Central memory CD8-positive, alpha-beta T cell (primary cell): ENCODE data around the gene OTUB1.

ENCODE experiments used
- ATAC-seq: fragments of 150-1000 bp; cut with Tn5 transposase; replicated peaks from 2 replicates; pipeline ENCODE4 v1.10.0; 2022; ENCODE audit warnings: mild to moderate bottlenecking, moderate FRiP score, moderate number of reproducible peaks; ENCODE audit not compliant: poor library complexity, severe bottlenecking; ENCODE audit errors: extremely low read depth
- DNase-seq, 2 donors: peaks; one replicate each; pipeline ENCODE4 v3.0.0; 2021; ENCODE audit warnings: low spot score in 2 of 2
- H3K27ac Mint-ChIP-seq: one replicate; pipeline ENCODE4 v1.8.0; 2022; ENCODE audit warnings: low read depth, mild to moderate bottlenecking, moderate library complexity, mixed read lengths
- H3K27me3 Mint-ChIP-seq: one replicate; pipeline ENCODE4 v1.8.0; 2022; ENCODE audit warnings: mixed read lengths
- H3K36me3 Mint-ChIP-seq: one replicate; pipeline ENCODE4 v1.8.0; 2022; ENCODE audit warnings: mild to moderate bottlenecking, moderate library complexity, mixed read lengths; ENCODE audit not compliant: insufficient read depth
- H3K4me1 Mint-ChIP-seq: one replicate; pipeline ENCODE4 v1.8.0; 2022; ENCODE audit warnings: mixed read lengths
- H3K4me3 Mint-ChIP-seq: one replicate; pipeline ENCODE4 v1.8.0; 2022; ENCODE audit warnings: mild to moderate bottlenecking, moderate library complexity, mixed read lengths
- H3K9me3 Mint-ChIP-seq: one replicate; pipeline ENCODE4 v1.8.0; 2022; ENCODE audit warnings: mixed read lengths

Gene OTUB1

DNA sequence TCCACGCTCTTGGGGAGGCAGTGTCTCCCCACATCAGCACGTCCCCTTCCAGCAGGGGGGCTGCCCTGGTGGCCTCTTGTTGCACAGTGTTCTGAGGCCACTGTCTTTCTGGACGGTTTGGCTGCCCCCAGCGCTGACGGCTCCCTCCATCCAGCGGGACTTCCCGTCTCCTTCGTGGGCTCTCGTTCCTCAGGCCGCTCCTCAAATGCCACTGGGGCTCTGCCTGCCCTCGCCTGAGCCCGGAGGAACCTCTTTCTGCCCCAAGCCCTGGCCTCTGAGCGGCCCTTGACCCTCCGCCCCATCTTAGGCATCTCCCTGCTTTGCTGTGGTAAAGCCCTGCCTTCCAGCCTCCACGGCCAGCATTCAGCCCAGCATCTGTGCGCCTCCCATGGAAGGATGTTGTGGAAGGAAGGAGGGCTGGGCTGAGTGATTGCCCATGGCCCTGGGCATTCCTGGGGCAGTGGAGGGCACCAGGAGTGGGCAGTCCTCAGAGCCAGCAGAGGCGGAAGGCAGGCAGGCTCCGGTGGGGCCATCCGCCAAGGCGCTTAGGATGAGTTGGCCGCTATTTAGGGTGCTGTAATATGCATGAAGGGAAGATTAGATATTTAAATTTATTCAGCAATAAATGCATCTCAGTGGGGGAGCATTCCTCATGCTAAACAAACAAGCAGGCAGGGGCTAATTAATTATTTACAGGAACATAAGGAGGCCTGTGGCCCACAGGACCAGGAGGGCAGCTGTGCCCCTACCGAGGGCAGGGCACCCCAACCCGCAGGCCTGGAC lies 17.8 kb downstream of the OTUB1 start:
- Mint-ChIP-seq H3K27me3 (peaks cover 37% of the 10 kb centered on the region), H3K36me3 (peaks cover 2% of the 10 kb centered on the region), H3K4me1 (peaks cover 20% of the 10 kb centered on the region), H3K4me3 (no peak overlapping the region), H3K27ac (no peak overlapping the region), H3K9me3 (no peaks in the 10 kb centered on the region)
- no peak for DNase-seq
- ATAC-seq, result no peak

DNA sequence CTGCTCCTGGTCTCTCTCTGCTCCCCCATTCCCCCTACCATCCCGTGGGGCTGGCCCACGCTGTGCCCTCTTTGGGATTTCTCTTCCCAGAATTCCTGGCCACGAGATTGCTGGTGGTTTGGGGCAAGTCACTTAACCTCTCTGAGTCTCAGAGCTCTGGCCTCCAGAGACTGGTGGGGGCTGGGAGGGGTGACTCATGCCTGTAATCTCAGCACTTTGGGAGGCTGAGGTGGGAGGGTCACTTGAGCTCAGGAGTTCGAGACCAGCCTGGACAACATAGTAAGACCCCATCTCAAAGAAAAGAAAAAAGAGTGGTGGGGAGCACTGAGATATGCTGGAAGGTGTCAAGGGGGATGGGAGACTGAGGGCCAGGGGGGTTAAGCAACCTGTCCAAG lies 18.3 kb downstream of the OTUB1 start:
- ATAC-seq (no peak), DNase-seq (no peak)
- Mint-ChIP-seq H3K4me1 (peaks cover 20% of the 10 kb centered on the region), H3K36me3 (peaks cover 1% of the 10 kb centered on the region), H3K4me3 (no peak overlapping the region), H3K27me3 (peaks cover 37% of the 10 kb centered on the region), H3K27ac (no peak overlapping the region), H3K9me3 (no peaks in the 10 kb centered on the region)

DNA sequence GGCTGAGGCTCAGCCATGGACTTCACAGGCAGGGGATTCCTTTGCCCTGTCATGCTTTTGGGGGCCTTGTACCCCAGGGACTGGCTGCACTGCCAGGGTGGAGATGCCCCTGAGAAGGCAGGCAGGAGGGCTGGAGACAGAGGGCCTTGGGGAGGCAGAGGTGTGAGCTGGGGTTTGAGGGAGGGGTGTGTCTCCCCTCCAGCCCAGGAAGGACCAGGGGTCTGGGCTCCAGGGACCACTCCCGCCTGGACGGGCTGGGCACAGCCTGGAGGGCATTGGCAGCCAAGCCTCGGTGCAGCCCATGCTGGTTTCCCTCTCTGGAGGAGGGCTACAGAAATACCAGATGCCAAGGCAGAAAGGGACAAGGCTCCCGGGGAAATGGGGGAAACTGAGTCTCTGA lies 19.5 kb downstream of the OTUB1 start:
- ATAC-seq, result no peak
- Mint-ChIP-seq H3K27ac (no peak overlapping the region), H3K36me3 (peaks cover 4% of the 10 kb centered on the region), H3K4me3 (no peak overlapping the region), H3K9me3 (peaks cover 6% of the 10 kb centered on the region), H3K4me1 (peaks cover 20% of the 10 kb centered on the region), H3K27me3 (peaks cover 37% of the 10 kb centered on the region)
- DNase-seq, result no peak

DNA sequence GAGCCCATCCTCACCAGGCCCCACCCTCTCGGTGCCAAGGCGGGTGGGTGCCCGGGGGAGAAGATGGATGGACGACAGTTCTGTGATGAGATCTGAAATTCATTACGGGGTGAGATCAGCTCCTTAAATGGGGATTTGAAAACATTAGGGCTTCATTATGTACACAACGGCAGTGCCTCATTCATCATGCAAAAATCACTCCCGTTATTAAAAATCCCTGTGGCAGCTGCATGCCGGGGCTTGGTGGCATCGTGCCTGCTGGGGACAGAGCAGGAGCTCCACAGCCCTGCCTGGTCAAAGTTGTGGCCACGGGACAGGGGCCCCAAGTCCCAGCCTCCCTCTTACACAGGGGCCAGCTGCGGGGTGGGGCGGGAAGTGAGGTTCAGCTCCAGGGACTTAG lies 20.2 kb downstream of the OTUB1 start:
- Mint-ChIP-seq H3K27me3 (peaks cover 37% of the 10 kb centered on the region), H3K27ac (no peak overlapping the region), H3K4me3 (no peak overlapping the region), H3K9me3 (peaks cover 8% of the 10 kb centered on the region), H3K4me1 (peaks cover 20% of the 10 kb centered on the region), H3K36me3 (peaks cover 4% of the 10 kb centered on the region)
- no peak for ATAC-seq
- DNase-seq, result no peak

GRCh38 chr11:64007160-64007628 lies 21.0 kb downstream of the OTUB1 start:
- peak overlapping the region; percentile 41 for H3K4me3 Mint-ChIP-seq
- H3K36me3 Mint-ChIP-seq, result peaks cover 4% of the 10 kb centered on the region
- H3K4me1 Mint-ChIP-seq, result peaks cover 20% of the 10 kb centered on the region
- no peak overlapping the region for H3K27ac Mint-ChIP-seq
- ATAC-seq, result no peak
- H3K27me3 Mint-ChIP-seq, result peaks cover 37% of the 10 kb centered on the region
- DNase-seq, result no peak
- H3K9me3 Mint-ChIP-seq, result peaks cover 8% of the 10 kb centered on the region

GRCh38 chr11:64007629-64008282 lies 21.5 kb downstream of the OTUB1 start:
- DNase-seq (no peak), ATAC-seq (no peak)
- H3K9me3 Mint-ChIP-seq, result peaks cover 8% of the 10 kb centered on the region
- peaks cover 20% of the 10 kb centered on the region for H3K4me1 Mint-ChIP-seq
- H3K36me3 Mint-ChIP-seq, result peaks cover 4% of the 10 kb centered on the region
- peaks cover 37% of the 10 kb centered on the region for H3K27me3 Mint-ChIP-seq
- peak overlapping the region; percentile 41 for H3K4me3 Mint-ChIP-seq
- peak overlapping the region; percentile 71 for H3K27ac Mint-ChIP-seq

- H3K36me3 Mint-ChIP-seq, result peaks cover 4% of the 10 kb centered on the region
- H3K27me3 Mint-ChIP-seq, result peaks cover 37% of the 10 kb centered on the region
- peaks cover 20% of the 10 kb centered on the region for H3K4me1 Mint-ChIP-seq
- H3K4me3 Mint-ChIP-seq, result peak overlapping the region; percentile 31
- H3K9me3 Mint-ChIP-seq, result peaks cover 8% of the 10 kb centered on the region
- DNase-seq, result no peak
- peak overlapping the region; percentile 71 for H3K27ac Mint-ChIP-seq
- ATAC-seq, result no peak
These were observed 22.2 kb downstream of the OTUB1 start for GRCh38 chr11:64008283-64008913.

- H3K4me3 Mint-ChIP-seq, result no peak overlapping the region
- ATAC-seq (no peak), DNase-seq (no peak)
- peaks cover 8% of the 10 kb centered on the region for H3K9me3 Mint-ChIP-seq
- no peak overlapping the region for H3K27ac Mint-ChIP-seq
- H3K36me3 Mint-ChIP-seq, result peaks cover 4% of the 10 kb centered on the region
- H3K27me3 Mint-ChIP-seq, result peaks cover 37% of the 10 kb centered on the region
- peaks cover 20% of the 10 kb centered on the region for H3K4me1 Mint-ChIP-seq
These were observed 22.8 kb downstream of the OTUB1 start for GRCh38 chr11:64008914-64009633.

GRCh38 chr11:64009710-64010109 lies 23.5 kb downstream of the OTUB1 start:
- Mint-ChIP-seq H3K27me3 (peaks cover 37% of the 10 kb centered on the region), H3K9me3 (peaks cover 8% of the 10 kb centered on the region), H3K27ac (no peak overlapping the region), H3K4me1 (peaks cover 20% of the 10 kb centered on the region), H3K4me3 (no peak overlapping the region), H3K36me3 (peaks cover 4% of the 10 kb centered on the region)
- DNase-seq (no peak), ATAC-seq (no peak)

DNA sequence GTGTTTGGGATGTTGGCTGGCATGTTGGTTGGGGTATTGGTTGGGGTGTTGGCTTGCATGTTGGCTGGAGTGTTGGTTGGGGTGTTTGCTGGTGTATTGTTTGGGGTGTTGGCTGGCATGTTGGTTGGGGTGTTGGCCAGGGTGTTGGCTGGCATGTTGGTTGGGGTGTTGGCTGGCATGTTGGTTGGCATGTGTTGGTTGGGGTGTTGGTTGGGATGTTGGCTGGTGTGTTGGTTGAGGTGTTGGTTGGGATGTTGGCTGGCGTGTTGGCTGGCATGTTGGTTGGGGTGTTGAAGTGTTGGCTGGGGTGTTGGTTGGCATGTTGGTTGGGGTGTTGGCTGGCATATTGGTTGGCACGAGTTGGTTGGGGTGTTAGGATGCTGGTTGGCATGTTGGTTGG lies 24.5 kb downstream of the OTUB1 start:
- H3K4me3 Mint-ChIP-seq, result no peak overlapping the region
- peaks cover 20% of the 10 kb centered on the region for H3K4me1 Mint-ChIP-seq
- DNase-seq (no peak), ATAC-seq (no peak)
- no peak overlapping the region for H3K27ac Mint-ChIP-seq
- H3K36me3 Mint-ChIP-seq, result peaks cover 4% of the 10 kb centered on the region
- H3K9me3 Mint-ChIP-seq, result peaks cover 8% of the 10 kb centered on the region
- H3K27me3 Mint-ChIP-seq, result peaks cover 30% of the 10 kb centered on the region

DNA sequence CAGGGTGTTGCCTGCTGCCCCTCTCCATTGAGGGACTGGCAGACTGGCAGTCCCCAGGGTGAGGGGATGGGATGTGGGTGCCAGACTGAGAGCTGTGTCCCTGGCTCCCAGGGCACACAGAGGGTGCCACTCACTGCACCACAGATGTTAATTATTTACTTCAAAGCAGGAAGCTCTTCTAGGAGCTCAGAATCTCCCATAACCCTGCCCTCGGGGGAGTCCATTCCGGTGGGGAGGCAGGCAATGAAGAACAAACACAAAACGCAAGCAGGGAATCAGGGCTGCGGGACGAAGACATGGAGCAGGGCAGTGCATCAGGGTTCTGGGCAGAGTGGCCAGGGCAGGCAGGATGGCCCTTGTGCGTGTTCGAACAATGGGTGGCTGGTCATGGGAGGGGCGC lies 25.1 kb downstream of the OTUB1 start:
- DNase-seq (no peak), ATAC-seq (no peak)
- peaks cover 8% of the 10 kb centered on the region for H3K9me3 Mint-ChIP-seq
- no peak overlapping the region for H3K27ac Mint-ChIP-seq
- peaks cover 4% of the 10 kb centered on the region for H3K36me3 Mint-ChIP-seq
- H3K27me3 Mint-ChIP-seq, result peaks cover 24% of the 10 kb centered on the region
- no peak overlapping the region for H3K4me3 Mint-ChIP-seq
- H3K4me1 Mint-ChIP-seq, result peaks cover 20% of the 10 kb centered on the region

DNA sequence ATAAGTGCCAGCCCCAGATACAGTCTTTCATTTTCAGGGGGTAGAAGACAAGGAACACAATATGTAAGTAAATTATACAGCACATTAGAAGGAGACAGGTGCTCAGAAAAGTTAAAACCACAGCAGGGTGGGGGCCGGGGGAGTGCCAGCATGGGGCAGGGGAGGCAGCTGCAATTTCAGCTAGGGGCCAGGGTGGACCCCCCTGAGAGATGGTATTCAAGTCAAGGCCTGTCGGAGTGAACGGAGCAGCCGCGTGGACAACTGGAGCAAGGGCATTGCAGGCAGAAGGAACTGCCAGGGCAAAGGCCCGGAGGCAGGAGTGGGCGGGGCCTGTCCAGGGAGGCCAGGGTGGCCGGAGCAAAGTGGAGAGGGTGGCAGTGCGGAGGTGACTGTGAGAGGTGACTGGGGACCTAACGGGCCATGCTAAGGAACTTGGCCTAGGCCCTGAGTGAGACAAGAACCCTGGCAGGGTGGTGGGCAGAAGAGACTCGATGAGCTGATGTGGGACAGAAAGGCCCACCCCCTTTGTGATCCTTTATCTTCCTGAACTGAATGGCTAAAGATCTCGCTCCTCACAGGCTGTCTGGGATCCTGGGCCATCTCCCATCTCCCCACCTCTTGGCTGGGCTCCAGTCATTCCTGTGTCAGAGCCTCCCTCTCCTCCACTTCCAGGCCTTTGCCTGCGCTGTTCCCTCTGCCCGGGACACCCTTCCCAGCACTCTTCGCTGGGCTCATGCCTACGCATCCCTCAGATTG lies 27.1 kb downstream of the OTUB1 start:
- Mint-ChIP-seq H3K4me3 (no peak overlapping the region), H3K36me3 (peaks cover 3% of the 10 kb centered on the region), H3K27me3 (peaks cover 5% of the 10 kb centered on the region), H3K27ac (no peak overlapping the region), H3K9me3 (peaks cover 8% of the 10 kb centered on the region), H3K4me1 (peaks cover under 1% of the 10 kb centered on the region)
- ATAC-seq (no peak), DNase-seq (no peak)
